ENCODE measurements around the gene KDELR1.
A peak's percentile ranks its signal among the peaks of the same experiment; 100 is the strongest.
"Not testable (repeated sequence)": the region's sequence is repeated elsewhere in the genome, so short reads cannot be mapped to it uniquely, and the experiment has no call there.

KDELR1 gene

GRCh38 chr19:48371771-48372170 lies 19.6 kb downstream of the KDELR1 start:
- not testable (repeated sequence) for FAIRE-seq; DNase-seq (ENCODE audit: low spot score)

DNA sequence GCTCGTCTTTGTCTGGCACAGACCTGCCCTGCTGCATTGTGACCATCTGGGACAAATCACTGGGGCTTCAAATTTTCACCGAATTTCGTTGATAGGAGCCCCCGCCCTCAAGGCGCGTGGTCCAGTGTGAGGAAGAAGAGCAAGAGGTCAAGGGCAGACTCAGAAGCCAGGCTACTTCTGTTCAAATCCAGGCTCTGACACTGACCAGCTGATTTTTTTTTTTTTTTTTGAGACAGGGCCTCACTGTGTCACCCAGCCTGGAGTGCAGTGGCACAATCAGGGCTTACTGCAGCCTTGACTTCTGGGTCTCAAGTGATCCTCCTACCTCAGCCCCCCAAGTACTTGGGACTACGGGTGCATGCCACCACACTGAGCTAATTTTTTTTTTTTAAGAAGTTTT lies 20.0 kb downstream of the KDELR1 start:
- FAIRE-seq (no peak), DNase-seq (ENCODE audit: low spot score) (no peak)

DNA sequence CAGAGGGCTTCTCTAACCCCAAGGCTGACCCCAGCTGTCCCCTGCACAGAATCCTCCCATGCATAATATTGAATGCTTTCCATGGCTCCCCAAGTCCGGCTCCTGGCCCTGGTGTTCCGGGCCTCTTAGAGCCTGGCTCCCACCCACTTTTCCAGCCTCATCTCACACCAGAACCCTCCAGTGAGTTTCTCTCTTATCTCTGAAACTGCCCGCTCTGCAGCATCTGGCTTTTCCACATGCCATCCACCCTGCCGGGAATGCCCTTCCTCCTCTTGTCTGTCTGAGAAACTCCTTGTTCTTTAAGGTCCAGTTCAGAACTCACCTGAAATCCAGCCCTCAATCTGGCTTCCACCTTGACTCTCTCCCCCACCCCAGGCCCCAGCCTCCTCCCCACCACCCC lies 20.4 kb downstream of the KDELR1 start:
- FAIRE-seq (no peak), DNase-seq (ENCODE audit: low spot score) (no peak)

DNA sequence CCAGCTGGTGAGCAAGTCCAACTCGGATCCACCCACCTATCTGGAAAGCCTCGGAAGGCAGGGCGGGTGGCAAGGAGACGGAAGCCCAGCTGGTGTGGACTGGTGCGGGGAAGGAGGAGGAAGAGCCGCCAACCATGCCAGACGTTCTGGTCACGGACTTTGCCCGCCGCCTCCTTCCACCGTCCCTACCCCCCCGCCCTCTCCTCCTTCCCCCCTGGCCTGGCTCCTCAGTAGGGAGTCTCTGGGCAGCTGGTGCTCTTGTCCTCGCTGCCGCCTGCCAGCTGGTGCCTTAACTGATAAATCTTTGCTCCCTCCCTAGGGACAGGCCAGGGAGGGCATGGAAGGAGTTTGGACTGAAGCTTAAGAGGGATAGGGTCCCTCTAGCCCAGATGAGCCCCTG lies 22.4 kb downstream of the KDELR1 start:
- no peak for FAIRE-seq
- no peak for DNase-seq (ENCODE audit: low spot score)

DNA sequence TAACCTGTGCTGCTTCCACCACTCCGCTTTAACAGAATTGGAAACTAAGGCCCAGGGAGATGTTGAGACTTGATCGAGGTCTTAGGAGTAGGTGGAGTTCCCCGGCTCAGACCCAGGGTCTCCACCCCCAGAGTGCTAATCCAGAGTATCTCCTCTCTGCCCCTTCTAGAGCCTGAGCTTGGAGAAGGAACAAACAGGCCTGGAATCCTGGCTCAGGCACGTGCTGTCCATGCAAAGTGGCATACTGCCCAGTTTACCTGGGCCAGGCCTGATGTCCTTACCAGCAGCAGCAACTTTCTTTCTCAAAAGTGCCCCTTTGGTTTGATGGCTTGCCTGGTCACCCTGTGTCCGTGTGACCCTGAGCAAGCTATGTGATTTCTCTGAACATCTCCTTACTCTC lies 23.5 kb downstream of the KDELR1 start:
- DNase-seq (ENCODE audit: low spot score) (no peak), FAIRE-seq (no peak)

GRCh38 chr19:48365602-48366001 lies 25.7 kb downstream of the KDELR1 start:
- DNase-seq (ENCODE audit: low spot score) = no peak
- FAIRE-seq = no peak

- DNase-seq (ENCODE audit: low spot score) (no peak), FAIRE-seq (no peak)
Observed at GRCh38 chr19:48364598-48365348, 26.6 kb downstream of the KDELR1 start.

- peak; percentile 94 for FAIRE-seq
- peak; percentile 99 for DNase-seq (ENCODE audit: low spot score)
Observed at GRCh38 chr19:48363810-48364597, 27.3 kb downstream of the KDELR1 start, which contains the start of the genes SYNGR4 and TMEM143. TSS of gene SYNGR4 (plus strand) at chr19:48364367. CDS start at chr19:48365843, 1,476 bp downstream. TSS of gene TMEM143 (minus strand) at chr19:48363940. CDS start at chr19:48363920, 20 bp downstream.

DNA sequence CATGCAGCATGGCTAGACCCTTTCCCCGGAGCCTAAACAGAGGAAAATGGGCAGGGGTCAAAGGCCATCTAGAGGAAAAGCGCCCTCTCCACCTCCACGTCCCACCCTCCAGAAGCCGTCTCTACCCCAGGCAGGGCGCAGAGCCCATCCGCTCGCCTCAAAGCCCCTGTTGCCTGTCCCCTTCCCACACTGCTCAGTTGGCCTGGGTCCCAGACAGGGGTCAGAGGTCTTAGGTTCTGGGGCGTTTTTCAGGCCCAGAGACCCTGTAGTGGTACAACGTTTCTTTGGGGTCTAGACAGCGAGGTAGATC lies 27.9 kb downstream of the KDELR1 start:
- FAIRE-seq = no peak
- no peak for DNase-seq (ENCODE audit: low spot score)

- DNase-seq (ENCODE audit: low spot score) = peak; percentile 92
- no peak for FAIRE-seq
Observed at GRCh38 chr19:48362716-48363499, 28.4 kb downstream of the KDELR1 start.

DNA sequence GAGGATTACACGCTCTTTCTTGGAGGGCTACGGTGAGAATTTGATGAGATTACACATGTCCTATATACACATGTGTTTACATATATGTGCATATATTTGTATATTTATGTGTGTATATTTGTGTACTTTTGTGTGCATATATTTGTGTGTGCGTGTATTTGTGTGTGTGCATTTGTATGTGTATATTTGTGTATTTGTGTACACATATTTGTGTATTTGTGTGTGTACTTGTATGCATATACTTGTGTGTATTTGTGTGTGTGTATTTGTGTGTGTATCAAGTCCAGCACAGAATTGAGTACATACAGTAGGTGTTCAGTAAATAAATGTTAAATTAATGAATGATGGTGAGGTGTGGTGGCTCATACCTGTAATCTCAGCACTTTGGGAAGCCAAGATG lies 29.4 kb downstream of the KDELR1 start:
- no peak for FAIRE-seq
- DNase-seq (ENCODE audit: low spot score) = no peak

GRCh38 chr19:48359123-48359522 lies 32.2 kb downstream of the KDELR1 start:
- no peak for DNase-seq (ENCODE audit: low spot score)
- FAIRE-seq = no peak

- FAIRE-seq (no peak), DNase-seq (ENCODE audit: low spot score) (no peak)
Observed at GRCh38 chr19:48355365-48355954, 35.9 kb downstream of the KDELR1 start.

GRCh38 chr19:48354332-48354992 lies 36.9 kb downstream of the KDELR1 start:
- no peak for FAIRE-seq
- DNase-seq (ENCODE audit: low spot score) = peak; percentile 78

- FAIRE-seq = no peak
- DNase-seq (ENCODE audit: low spot score) = no peak
Observed at GRCh38 chr19:48353677-48354076, 37.7 kb downstream of the KDELR1 start.

DNA sequence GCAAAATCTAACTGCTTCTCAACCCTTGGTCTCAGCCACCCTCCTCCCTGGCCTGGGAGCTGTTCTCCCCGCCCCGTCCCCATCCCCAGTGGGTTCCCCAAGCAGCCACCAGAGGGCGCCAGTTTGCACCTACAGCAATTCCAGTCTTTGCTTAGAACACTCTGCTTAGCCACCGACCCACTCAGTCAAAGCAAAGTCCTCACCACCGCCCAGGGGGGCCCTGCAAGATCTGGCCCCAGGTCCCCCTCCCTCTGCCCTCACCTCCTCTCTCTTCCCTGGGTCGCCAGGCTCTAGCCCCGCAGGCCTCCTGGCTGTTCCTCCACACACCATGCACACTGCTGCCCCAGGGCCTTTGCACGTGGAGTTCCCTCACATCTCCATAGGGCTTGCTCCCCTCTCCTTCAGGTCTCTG lies 40.0 kb downstream of the KDELR1 start:
- DNase-seq (ENCODE audit: low spot score) = peak; percentile 65
- no peak for FAIRE-seq

GRCh38 chr19:48350856-48351255 lies 40.5 kb downstream of the KDELR1 start:
- no peak for FAIRE-seq

GRCh38 chr19:48348737-48349136 lies 42.6 kb downstream of the KDELR1 start:
- FAIRE-seq = no peak

More at GRCh38 chr19:48350856-48351255, 40.5 kb downstream of the KDELR1 start:
- DNase-seq (ENCODE audit: low spot score) = no peak

DNA sequence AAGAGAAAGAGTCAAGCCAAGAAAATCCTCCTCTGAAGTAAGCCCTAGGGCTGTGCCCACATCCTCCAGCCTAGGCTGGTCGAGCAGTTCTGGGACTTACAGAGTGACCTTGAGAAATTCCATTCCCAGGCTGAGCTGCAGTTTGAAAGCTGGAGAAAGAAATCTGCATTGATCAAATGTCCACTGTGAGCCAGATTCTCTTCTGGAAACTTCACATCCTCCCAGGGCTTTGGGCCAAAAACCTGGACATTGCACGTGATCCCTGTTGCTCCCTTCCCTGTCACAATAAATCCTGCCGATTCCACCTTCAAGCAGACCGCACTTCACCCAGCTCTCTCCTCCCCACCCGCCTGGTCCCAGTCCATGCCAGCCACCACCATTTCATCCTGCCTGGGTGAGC lies 43.3 kb downstream of the KDELR1 start:
- DNase-seq (ENCODE audit: low spot score) (no peak), FAIRE-seq (no peak)

More at GRCh38 chr19:48348737-48349136, 42.6 kb downstream of the KDELR1 start:
- no peak for DNase-seq (ENCODE audit: low spot score)

- DNase-seq (ENCODE audit: low spot score) (no peak), FAIRE-seq (no peak)
Observed at GRCh38 chr19:48346191-48346590, 45.2 kb downstream of the KDELR1 start.

GRCh38 chr19:48344892-48345291 lies 46.5 kb downstream of the KDELR1 start:
- no peak for DNase-seq (ENCODE audit: low spot score)
- FAIRE-seq = no peak
